ENCODE measurements around the gene GARIN3.

Gene GARIN3

GRCh38 chr5:157143127-157143971, 22.7 kb downstream of the GARIN3 start:
- DNase-seq (ENCODE audit: low spot score): peak; percentile 39

- peak; percentile 99 for DNase-seq (ENCODE audit: low spot score)
Measured at GRCh38 chr5:157142317-157143126, 23.5 kb downstream of the GARIN3 start, which contains the start of gene MED7. TSS of gene MED7 (minus strand) at chr5:157142865. CDS start at chr5:157139431, 3,434 bp downstream.

GRCh38 chr5:157137691-157138090, 28.4 kb downstream of the GARIN3 start:
- no peak for DNase-seq (ENCODE audit: low spot score)

GRCh38 chr5:157132281-157132612, 33.8 kb downstream of the GARIN3 start:
- DNase-seq (ENCODE audit: low spot score): no peak

GRCh38 chr5:157130925-157131324, 35.1 kb downstream of the GARIN3 start:
- DNase-seq (ENCODE audit: low spot score): no peak

- no peak for DNase-seq (ENCODE audit: low spot score)
Measured at GRCh38 chr5:157121709-157122108, 44.4 kb downstream of the GARIN3 start.

- DNase-seq (ENCODE audit: low spot score): no peak
Measured at GRCh38 chr5:157120102-157120501, 46.0 kb downstream of the GARIN3 start.

GRCh38 chr5:157116483-157116954, 49.5 kb downstream of the GARIN3 start:
- DNase-seq (ENCODE audit: low spot score): no peak

GRCh38 chr5:157115502-157115901, 50.6 kb downstream of the GARIN3 start:
- DNase-seq (ENCODE audit: low spot score): no peak

GRCh38 chr5:157115012-157115411, 51.1 kb downstream of the GARIN3 start:
- no peak for DNase-seq (ENCODE audit: low spot score)

GRCh38 chr5:157113002-157113401, 53.1 kb downstream of the GARIN3 start:
- DNase-seq (ENCODE audit: low spot score): no peak
